CD4-positive, alpha-beta T cell treated with Interleukin-17A for 1 hour (primary cell): ENCODE results near the gene OR4D1.

Experiments
- DNase-seq: peaks from one replicate; pipeline ENCODE4 v3.0.0-alpha.2; 2020

OR4D1 gene

GRCh38 chr17:58195518-58196123, 47.4 kb downstream of the OR4D1 start:
- DNase-seq: no peak

GRCh38 chr17:58196610-58197009, 48.4 kb downstream of the OR4D1 start:
- DNase-seq: no peak

GRCh38 chr17:58200024-58200633, 51.9 kb downstream of the OR4D1 start:
- DNase-seq: peak; percentile 57

- DNase-seq: no peak
Observed at GRCh38 chr17:58202859-58203258, 54.7 kb downstream of the OR4D1 start.

GRCh38 chr17:58204796-58205195, 56.6 kb downstream of the OR4D1 start:
- DNase-seq: no peak

GRCh38 chr17:58205936-58206335, 57.8 kb downstream of the OR4D1 start:
- DNase-seq: no peak

GRCh38 chr17:58207451-58207850, 59.3 kb downstream of the OR4D1 start:
- no peak for DNase-seq

GRCh38 chr17:58208344-58208743, 60.2 kb downstream of the OR4D1 start:
- no peak for DNase-seq
